HG02840 (cell line): ENCODE measurements around the gene RNF166.

Experiments
- ATAC-seq: cut with Tn5 transposase; IDR thresholded peaks from one replicate; pipeline ENCODE4 v1.9.1; 2021; ENCODE audit warnings: mild to moderate bottlenecking, moderate library complexity, moderate number of reproducible peaks; ENCODE audit not compliant: unreplicated experiment, low FRiP score

The RNF166 gene

DNA sequence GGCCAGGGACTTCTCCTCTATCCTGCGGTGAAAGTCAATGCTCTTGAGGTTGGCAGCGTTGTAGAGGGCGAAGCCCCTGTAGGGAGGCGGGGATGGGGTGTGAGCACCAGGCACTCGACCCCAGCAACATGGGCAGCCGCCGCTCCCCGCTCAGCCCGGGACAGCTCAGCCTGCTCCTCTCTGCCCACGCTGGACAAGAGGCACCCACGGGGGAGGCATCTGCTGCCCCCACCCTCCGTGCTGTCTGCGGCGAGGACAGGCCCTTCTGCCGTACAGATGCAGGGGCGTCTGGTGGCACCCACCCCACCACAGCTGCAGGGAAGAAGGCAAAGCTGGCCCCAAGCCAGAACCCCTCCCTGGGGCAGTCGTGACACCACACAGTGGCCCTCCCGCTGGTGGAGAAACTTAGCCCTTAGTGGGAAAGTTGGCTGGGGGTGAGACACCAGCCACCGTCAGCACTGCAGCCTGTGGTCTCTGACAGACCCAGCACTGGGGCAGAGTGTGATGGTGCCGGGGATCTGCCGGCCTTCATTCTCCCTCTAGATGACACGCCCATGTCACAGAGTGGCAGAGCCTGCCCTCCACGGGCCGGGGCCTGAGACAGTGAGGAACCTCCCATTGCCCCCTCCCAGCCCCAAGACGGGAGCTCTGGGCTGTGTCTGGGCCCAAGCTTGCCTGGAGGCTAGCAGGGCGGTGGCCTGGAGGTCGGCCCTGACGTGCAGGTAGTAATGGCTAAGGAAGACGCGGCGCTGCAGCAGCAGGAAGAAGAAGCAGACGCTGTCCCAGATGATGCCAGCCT lies 19.6 kb upstream of the RNF166 start:
- no peak for ATAC-seq

GRCh38 chr16:88724855-88725555 lies 18.8 kb upstream of the RNF166 start:
- no peak for ATAC-seq

DNA sequence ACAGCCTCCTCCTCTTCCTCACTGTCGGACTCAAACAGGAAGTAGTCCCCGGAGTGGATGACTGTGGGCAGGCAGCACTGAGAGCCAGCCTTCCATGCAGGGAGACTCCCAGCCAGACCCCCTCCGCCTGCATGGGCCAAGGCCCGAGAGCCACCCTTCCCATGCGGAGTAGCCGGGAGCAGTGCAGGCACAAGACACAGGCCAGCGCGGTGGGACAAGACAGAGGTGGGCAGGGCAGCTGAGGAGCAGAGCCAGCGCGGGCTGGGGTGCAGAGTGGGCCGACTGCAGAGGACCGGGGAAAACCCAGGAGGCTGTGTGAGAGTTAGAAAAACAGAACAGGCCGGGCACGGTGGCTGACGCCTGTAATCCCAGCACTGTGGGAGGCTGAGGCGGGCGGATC lies 17.7 kb upstream of the RNF166 start:
- ATAC-seq = no peak

DNA sequence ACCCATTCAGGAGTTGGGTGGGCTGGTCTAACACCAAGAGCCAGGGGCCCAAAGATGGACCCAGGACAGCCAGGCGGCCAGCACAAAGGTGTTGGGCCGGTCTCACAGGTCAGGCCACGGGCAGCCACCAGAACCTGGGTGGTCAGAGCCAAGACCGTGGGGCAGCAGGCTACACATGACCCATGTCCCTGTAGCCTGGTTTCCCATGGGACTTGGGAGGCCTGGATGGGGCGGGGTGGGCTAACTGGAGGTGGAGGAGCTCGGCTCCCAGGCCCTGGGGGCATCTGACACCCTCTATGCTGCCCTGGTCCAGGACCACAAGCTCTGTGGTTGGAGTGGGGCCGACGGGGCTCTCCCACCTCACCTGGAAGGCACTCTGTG lies 17.3 kb upstream of the RNF166 start:
- no peak for ATAC-seq

GRCh38 chr16:88722784-88723506 lies 16.7 kb upstream of the RNF166 start:
- ATAC-seq = no peak

DNA sequence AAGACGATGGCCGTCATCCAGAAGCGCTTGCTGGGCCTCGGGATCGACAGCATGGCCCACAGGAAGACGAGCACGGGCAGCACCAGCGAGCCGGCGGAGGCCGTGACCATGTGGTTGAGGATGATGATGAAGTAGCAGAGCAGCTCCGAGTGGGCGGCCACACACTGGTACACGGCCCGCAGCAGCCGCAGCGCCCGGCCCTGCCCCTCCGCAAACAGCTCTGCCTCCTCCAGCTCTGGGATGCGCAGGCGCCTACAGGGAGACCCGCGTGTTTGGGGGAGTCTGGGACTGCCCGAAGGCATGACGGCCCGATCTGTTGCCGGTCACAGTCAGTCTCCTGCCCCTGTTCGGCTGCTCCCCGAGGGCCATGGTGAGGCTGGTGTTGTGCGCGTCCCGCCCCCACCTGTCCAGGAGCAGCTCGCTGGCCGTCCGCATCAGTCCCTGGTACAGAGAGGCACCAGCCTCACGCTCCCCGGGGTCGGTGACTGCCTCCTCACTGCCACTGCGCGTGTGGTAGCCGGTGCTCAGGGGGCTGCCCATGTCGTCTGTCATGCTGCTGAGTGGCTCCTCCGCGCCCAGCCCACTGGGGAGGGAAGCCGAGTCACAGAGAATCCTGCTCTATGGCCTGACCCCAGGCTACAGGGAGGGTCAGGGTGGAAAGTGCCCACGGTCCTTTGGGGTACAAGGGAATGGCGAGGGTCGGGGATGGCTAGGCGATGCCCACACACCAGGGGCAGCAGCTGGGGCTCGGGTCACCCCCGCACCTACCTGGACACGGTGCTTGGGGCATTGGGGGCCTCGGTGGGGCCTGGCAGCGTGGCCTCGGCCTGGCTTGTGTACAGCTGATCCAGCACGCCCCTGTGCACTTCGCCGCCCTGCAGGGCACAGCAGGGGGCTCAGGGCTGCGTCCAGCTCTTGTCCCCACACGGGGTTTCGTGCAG lies 15.9 kb upstream of the RNF166 start:
- no peak for ATAC-seq

GRCh38 chr16:88721236-88721635 lies 15.0 kb upstream of the RNF166 start:
- ATAC-seq = no peak

GRCh38 chr16:88720396-88720970 lies 14.3 kb upstream of the RNF166 start:
- ATAC-seq = no peak

DNA sequence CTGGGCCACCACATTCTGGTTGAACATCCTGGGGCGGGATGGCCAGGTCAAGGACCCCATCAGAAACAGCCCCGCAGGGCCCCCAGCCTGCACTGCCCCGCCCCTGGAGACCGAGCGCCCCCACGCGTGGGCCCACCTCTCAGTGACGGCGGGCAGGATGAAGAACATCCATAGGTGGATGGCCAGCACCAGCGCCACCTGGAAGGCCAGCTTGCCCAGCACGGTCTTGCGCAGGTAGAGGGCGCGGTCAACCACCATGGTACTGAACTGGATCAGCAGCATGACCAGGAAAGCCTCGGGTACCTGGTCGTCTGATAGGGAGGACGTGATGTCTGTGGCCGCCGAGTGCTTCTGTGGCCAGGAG lies 13.7 kb upstream of the RNF166 start:
- ATAC-seq = no peak

DNA sequence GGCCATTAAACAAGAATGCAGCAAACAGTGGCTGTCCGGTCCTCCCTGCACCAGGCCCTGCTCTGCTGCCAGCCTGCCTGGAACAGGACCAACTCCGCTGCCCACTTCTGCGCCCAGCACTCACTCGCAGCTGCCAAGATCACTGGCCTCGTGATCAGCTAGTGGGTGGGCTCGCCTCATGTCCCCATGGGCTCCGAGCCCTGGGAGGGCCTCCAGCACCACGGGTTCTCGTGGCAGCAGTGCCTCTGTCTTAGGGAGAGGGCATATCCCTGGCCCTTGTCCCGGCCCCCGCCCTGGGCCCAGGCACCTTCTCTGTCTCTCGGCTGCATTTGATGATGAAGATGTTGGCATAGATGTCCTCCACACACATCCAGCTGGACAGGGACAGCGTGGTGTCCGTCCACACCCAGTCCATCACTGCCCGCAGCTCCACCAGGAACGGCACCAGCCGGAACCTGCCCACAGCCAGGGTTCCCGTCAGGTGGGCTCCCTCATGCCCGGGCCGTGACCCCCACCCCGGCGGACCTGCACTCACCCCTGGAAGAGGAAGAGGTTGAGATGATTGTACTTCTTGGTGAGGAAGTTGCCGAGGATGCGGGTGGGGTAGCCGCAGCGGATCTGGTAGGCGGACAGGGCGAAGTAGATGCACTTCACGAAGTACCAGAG lies 13.2 kb upstream of the RNF166 start:
- no peak for ATAC-seq

DNA sequence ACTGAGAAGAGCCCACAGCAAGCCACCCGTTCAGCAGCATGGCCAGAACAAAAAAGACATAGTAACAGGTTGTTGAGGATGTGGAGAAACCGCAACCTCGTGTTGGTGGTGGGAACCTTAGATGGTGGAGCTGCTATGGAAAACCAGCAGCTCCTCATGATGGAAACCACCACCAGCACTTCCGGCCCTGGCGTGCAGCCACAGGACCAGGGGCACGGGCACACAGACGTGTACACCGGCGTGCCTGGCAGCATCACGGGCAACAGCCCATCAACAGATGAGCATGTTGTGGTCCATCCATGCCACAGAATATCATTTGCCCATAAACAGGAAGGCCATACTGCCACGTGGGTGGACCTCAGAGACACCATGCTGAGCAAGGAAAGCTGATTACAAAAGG lies 12.0 kb upstream of the RNF166 start:
- ATAC-seq = no peak

- ATAC-seq = no peak
Observed at GRCh38 chr16:88716601-88717001, 10.4 kb upstream of the RNF166 start.

DNA sequence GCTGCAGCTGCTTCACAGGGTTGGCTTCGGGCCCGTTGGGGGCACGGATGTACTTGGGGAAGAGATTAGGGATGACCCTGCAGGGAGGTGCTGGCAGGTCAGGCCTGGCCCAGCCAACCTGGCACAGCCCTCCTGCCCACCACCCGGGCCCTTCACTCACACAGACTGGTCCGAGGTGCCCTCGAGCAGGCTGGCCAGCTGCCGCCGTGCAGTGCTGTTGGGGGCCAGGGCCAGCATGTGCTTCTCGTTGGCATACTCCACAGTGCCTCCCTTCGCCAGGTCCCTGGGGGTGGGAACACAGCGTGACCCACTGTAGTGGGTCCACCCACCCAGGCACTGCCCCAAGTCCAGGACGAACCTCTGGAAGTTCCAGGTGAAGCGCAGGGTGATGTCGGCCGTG lies 10.0 kb upstream of the RNF166 start:
- no peak for ATAC-seq

DNA sequence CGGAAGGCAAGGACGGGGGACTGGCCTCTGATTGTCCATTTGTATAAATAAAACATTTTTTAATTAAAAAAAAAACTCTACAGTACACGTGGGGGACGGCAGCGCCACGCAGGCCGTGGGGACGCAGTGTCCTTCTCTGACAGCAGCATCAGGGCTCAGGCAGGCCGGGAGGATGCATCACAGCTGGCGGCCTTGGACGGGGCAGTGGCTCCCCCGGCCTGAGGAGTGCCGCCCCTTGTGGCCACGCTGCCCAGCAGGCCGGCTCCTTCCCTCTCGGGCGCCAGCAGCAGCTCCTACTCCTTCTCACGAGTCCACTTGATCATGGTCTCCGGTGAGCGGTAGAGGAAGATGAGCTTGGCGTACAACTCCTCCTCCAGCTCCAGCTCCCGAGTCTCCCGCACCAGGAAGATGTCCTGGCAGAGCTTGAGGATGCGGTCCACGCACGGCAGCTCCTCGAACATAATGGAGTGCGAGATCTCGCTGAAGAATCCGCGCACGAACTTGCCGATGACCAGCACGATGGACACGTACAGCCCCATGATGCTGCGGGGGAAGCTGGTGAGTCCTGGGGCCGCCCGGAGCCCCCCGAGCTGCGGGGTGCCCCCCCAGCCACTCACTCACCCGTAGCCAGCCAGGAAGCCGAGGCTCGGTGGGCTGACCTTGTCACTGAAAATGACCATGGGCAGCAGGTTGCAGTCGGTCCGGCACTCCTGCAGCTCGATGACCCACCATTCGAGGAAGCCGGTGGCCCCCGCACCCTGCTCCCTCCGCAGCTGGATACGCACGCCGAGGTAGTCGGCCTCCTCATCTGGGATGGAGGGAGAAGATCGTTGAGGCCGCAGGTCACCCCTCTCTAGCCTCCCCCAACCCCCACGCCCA lies 9.3 kb upstream of the RNF166 start:
- ATAC-seq = no peak

- ATAC-seq = no peak
Observed at GRCh38 chr16:88714420-88715302, 8.5 kb upstream of the RNF166 start.

DNA sequence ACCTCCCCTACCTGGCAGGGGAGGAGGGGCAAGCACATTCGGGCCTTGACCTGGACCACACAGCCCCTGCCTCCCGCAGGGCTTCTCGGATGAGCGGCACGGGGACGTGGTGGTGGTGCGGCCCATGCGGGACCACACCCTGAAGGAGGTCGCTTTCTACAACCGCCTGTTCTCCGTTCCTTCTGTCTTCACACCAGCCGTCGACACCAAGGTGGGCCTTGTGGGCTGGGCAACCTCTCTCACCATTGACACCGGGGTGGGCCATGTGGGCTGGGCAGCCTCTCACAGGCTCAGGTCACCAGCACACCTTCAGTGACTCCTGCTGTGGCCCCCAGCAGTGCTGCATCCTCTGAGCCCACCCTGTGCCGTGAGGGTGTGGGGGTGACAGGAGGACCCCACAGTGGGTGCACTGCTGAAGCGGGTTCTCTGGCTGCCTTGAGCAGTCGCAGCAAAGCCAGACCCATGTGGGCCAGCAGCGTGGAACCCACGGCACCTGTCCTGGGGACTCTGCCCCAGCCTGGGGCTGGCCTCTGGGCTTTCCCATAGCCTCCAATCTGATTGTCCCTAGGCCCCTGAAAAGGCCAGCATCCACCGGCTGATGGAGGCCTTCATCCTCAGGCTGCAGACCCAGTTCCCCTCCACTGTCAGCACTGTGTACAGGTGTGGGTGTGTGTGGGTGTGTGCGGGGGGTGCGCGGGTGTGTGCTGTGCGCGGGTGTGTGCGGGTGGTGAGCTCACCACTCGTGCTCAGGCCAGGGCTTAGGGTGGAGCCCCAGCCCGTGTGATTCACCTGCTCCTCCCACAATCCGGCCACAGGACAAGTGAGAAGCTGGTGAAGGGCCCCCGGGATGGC lies 7.6 kb upstream of the RNF166 start:
- no peak for ATAC-seq

GRCh38 chr16:88713054-88713453 lies 6.8 kb upstream of the RNF166 start:
- no peak for ATAC-seq
